Measurements from ENCODE around the gene BRCA1. TPM values are rescaled to one million over a fixed set of nuclear protein-coding genes. Genes with fewer than 3 reads are reported as not detected.

The BRCA1 gene
- total RNA-seq, 4 donors from 2014 or later: 2.4 to 10.9 (median 5.5) TPM

DNA sequence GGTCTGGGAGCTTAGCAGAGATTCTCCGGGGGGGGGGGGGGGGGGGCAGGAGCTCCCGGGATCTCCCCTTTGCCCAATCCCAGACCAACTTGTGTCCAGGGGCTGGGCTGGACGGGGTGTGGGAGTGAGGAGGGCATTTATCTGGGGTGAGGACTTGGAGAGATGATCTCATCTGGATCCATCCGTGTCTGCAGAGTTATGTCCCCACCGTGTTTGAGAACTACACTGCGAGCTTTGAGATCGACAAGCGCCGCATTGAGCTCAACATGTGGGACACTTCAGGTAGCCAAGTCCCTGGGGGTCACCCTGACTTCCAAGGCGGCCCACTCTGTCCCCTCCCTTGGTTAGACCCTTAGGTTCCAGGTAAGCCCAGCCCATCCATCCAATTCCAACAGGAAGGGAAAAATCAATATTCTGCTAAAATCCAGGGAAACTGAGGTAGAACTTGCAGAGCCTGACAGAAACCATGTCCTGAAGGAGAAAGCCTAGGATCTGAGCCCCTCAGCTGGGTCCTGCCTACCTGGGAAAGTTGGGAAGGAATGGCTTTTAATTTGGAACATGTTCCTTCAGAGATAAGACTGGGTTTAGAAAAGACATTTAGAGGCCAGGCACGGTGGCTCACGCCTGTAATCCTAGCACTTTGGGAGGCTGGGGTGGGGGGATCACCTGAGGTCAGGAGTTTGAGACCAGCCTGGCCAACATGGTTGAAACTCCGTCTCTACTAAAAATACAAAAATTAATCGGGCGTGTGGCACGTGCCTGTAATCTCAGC, 99.2 kb downstream of the BRCA1 start:
- TF ChIP-seq CTCF (IDR thresholded peaks at IDR 0.05; ENCODE audit: low read depth): no peak

GRCh38 chr17:43025290-43025657, 99.9 kb downstream of the BRCA1 start:
- TF ChIP-seq CTCF (IDR thresholded peaks at IDR 0.05; ENCODE audit: low read depth): no peak

GRCh38 chr17:43024407-43025289, 100.5 kb downstream of the BRCA1 start, which contains the start of gene RND2:
Gene RND2, plus strand, starts transcription at chr17:43025231. Its CDS starts 117 bp downstream, at chr17:43025348.
- TF ChIP-seq CTCF (IDR thresholded peaks at IDR 0.05; ENCODE audit: low read depth): no peak

DNA sequence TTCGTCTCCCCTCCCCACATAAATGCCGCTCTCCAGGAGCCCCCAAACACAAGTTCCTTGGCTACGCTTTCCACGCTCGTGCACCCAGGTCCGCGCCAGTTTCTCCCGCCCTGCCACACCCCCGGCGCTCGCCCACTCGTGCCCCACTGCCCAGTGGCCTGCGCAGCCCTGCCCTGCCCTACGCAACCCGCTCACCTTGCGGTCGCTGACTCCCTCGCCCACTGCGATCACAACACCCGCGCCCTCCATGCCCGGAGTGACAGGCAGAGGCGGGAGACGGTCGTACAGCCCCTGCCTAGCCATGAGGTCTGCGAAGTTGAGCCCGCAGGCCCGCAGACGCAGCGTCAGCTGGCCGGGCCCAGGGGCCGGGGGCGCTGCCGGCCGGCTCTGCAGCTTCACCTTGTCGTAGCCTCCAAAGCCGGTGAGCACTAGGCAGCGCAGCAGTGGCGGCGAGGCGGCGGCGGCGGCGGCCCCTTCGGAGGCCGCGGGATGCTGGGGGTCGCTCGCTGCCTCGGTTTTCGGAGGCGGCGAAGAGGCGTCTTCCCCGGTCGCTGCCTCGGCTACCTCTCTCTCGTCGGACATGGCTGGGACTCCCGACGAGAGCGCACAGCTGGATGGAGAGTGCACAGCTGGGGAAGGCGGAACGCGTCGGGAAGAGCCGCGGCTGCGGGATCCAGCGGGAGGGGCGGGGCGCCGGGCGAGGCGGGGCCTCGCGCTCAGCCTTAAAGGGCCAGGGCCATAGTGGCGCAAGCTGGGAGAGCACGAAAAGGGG, 103.2 kb downstream of the BRCA1 start, which contains the start of gene VAT1:
TSS of gene VAT1 (minus strand) at position 645 of the 772 bp plus-strand sequence. CDS start at position 582, 63 bp downstream.
- no peak for TF ChIP-seq CTCF (IDR thresholded peaks at IDR 0.05; ENCODE audit: low read depth)

GRCh38 chr17:43020789-43021740, 104.1 kb downstream of the BRCA1 start:
- TF ChIP-seq CTCF (IDR thresholded peaks at IDR 0.05; ENCODE audit: low read depth): no peak

DNA sequence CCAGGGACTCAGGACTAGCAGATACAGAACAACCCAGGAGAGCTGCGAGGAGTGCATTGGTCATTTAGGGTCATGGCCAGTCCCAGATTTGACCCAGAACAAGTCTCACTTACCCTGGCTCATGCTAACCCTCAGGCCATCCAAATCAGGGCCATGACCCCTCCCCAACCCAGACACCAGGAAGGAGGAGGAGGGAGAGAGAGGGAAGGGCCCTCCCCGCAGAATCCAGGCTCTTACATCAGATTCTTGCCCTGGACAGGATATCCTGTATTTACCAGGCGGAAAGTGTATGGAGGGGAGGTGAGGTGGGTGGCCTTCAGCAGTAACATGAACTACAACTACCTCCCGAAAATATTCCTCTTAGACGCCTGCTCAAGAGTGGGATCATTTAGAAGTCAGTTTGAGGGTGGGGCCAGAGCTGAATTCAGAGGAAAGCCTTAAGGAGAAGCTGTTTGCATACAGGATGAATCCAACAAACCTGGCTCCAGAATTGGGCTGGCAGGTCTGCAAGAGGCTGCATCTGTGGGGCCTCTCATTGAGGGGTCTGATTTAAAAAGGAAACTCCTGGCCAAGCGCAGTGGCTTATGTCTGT, 105.0 kb downstream of the BRCA1 start:
- no peak for TF ChIP-seq CTCF (IDR thresholded peaks at IDR 0.05; ENCODE audit: low read depth)
